GM23338 (cell line): ENCODE measurements around the gene ZNF697. TPM values are rescaled to one million over a fixed set of nuclear protein-coding genes. Genes with fewer than 3 reads are reported as not detected.

Experiments
- ATAC-seq: fragments of 200-7000 bp; cut with Tn5 transposase; 3 replicates; pipeline ENCODE4 v1.9.1; 2020
- DNase-seq: peaks from one replicate; pipeline ENCODE4 v3.0.0-alpha.2; 2015; ENCODE audit warnings: low spot score
- H2AFZ ChIP-seq: fragments of 200-600 bp; sonication (generic); 2 replicates; pipeline ENCODE4 v1.8.0; 2016; ENCODE audit warnings: antibody characterized with exemption, mild to moderate bottlenecking, moderate library complexity
- H3F3A ChIP-seq: fragments of 200-600 bp; sonication (generic); replicated peaks from 2 replicates; pipeline ENCODE4 v1.8.0; 2017; ENCODE audit warnings: antibody characterized with exemption, mixed run types, low read depth
- H3K27ac ChIP-seq: fragments of 200-600 bp; sonication (generic); 2 replicates; pipeline ENCODE4 v1.6.1; 2016; ENCODE audit warnings: low read depth
- H3K27me3 ChIP-seq: fragments of 200-600 bp; sonication (generic); 2 replicates; pipeline ENCODE4 v1.8.0; 2016; ENCODE audit warnings: mild to moderate bottlenecking, mixed run types, moderate library complexity; ENCODE audit not compliant: insufficient read depth
- H3K36me3 ChIP-seq: fragments of 200-600 bp; sonication (generic); 2 replicates; pipeline ENCODE4 v1.8.0; 2016; ENCODE audit warnings: mild to moderate bottlenecking; ENCODE audit not compliant: insufficient read depth
- H3K4me1 ChIP-seq: fragments of 200-600 bp; sonication (generic); 2 replicates; pipeline ENCODE4 v1.8.0; 2016; ENCODE audit warnings: mild to moderate bottlenecking, moderate library complexity; ENCODE audit not compliant: insufficient read depth
- H3K4me2 ChIP-seq: fragments of 200-600 bp; sonication (generic); 2 replicates; pipeline ENCODE4 v1.7.1; 2017; ENCODE audit warnings: mixed run types
- H3K4me3 ChIP-seq: fragments of 200-600 bp; sonication (generic); 2 replicates; pipeline ENCODE4 v1.6.1; 2016; ENCODE audit warnings: mixed run types
- H3K79me2 ChIP-seq: fragments of 200-600 bp; sonication (generic); replicated peaks from 2 replicates; pipeline ENCODE4 v1.8.0; 2017; ENCODE audit warnings: mild to moderate bottlenecking; ENCODE audit not compliant: insufficient read depth
- H3K9me2 ChIP-seq: fragments of 200-600 bp; sonication (generic); 2 replicates; pipeline ENCODE4 v1.8.0; 2017; ENCODE audit not compliant: insufficient read depth
- H4K20me1 ChIP-seq: fragments of 200-600 bp; sonication (generic); replicated peaks from 2 replicates; pipeline ENCODE4 v1.8.0; 2017; ENCODE audit warnings: mild to moderate bottlenecking; ENCODE audit not compliant: insufficient read depth
- H3K27ac Mint-ChIP-seq: 2 replicates; pipeline ENCODE4 v1.8.0; 2020; ENCODE audit warnings: inconsistent platforms, mild to moderate bottlenecking, moderate library complexity, mixed read lengths
- H3K27me3 Mint-ChIP-seq: 3 replicates; pipeline ENCODE4 v1.8.0; 2022; ENCODE audit warnings: low read depth, mild to moderate bottlenecking, moderate library complexity, mixed read lengths, inconsistent platforms; ENCODE audit not compliant: insufficient read depth, poor library complexity
- H3K36me3 Mint-ChIP-seq: 3 replicates; pipeline ENCODE4 v1.8.0; 2021; ENCODE audit warnings: low read depth, mild to moderate bottlenecking, inconsistent platforms, moderate library complexity, mixed read lengths
- H3K4me1 Mint-ChIP-seq: 3 replicates; pipeline ENCODE4 v1.8.0; 2020; ENCODE audit warnings: mild to moderate bottlenecking, inconsistent platforms, mixed read lengths
- H3K4me3 Mint-ChIP-seq: 3 replicates; pipeline ENCODE4 v1.8.0; 2021; ENCODE audit warnings: moderate library complexity, mild to moderate bottlenecking, inconsistent platforms, mixed read lengths
- H3K9me3 Mint-ChIP-seq: 3 replicates; pipeline ENCODE4 v1.8.0; 2020; ENCODE audit warnings: moderate library complexity, mild to moderate bottlenecking, inconsistent platforms, mixed read lengths
- EZH2 ChIP-seq: fragments of 200-600 bp; sonication (generic); IDR thresholded peaks from one replicate; pipeline ENCODE4 v1.8.0; 2017; ENCODE audit warnings: antibody characterized with exemption, mild to moderate bottlenecking, low read depth; ENCODE audit not compliant: unreplicated experiment
- EZH2phosphoT487 ChIP-seq: fragments of 200-600 bp; sonication (generic); IDR thresholded peaks from one replicate; pipeline ENCODE4 v1.8.1; 2018; ENCODE audit warnings: antibody characterized with exemption; ENCODE audit not compliant: unreplicated experiment
- JUNB ChIP-seq: IDR thresholded peaks from one replicate; pipeline ENCODE4 v1.6.1; 2016; ENCODE audit warnings: antibody characterized with exemption; ENCODE audit not compliant: unreplicated experiment
- NANOG ChIP-seq: IDR thresholded peaks from 2 replicates; pipeline ENCODE4 v1.6.1; 2016; ENCODE audit warnings: antibody characterized with exemption, borderline replicate concordance
- polyA plus RNA-seq: library from polyadenylated mRNA; unstranded; fragments of >200 nt; fragmentation: Nextera tagmentation; extraction: Ambion mirVana; gene quantifications from 2 replicates; pipeline ENCODE4 v1.2.1, GENCODE V29; 2016
- total RNA-seq: library from RNA; depleted of rRNA; stranded (reverse); fragments of >200 nt; shearing (Covaris generic); gene quantifications from 2 replicates; pipeline ENCODE4 v1.2.3, GENCODE V29; 2014
- TF ChIP-seq, protein P1 (sequence below): IDR thresholded peaks from 2 replicates; pipeline ENCODE4 v1.6.1; 2016; ENCODE audit warnings: antibody characterized with exemption
- TF ChIP-seq, protein P2 (sequence below): fragments of 250-450 bp; sonication (Bioruptor Pico); IDR thresholded peaks from 2 replicates; pipeline ENCODE4 v1.5.0; 2020; ENCODE audit warnings: mild to moderate bottlenecking, moderate library complexity

ZNF697 gene
- total and polyA plus RNA-seq, 2 experiments from 2014 or later = 5.4 to 32.0 TPM

DNA sequence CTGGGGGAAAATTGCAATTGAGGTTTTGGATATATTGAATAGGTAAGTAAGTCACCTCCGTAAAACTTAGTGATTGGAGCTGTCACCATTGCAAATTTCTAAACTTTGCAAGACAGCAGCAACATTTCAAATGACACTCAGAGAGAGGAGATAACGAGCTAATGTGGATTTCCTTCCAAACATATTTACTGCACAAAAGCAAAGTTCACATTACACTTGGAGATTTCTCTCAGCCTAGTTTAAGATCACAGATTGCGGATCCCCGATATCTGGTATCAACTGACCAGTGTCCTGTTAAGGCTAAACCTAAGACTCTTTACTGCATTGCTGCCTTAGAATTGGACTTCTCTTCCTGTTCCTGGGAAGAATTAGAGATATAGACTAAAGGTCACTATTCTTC, 47.5 kb downstream of the ZNF697 start:
- Mint-ChIP-seq H3K27ac (no peak overlapping the region), H3K9me3 (no peaks in the 10 kb centered on the region), H3K4me3 (no peak overlapping the region), H3K36me3 (no peaks in the 10 kb centered on the region), H3K27me3 (peaks cover 5% of the 10 kb centered on the region), H3K4me1 (no peaks in the 10 kb centered on the region)
- Histone ChIP-seq H3F3A (no peaks in the 10 kb centered on the region), H2AFZ (no peak overlapping the region), H3K4me2 (no peak overlapping the region), H3K79me2 (no peaks in the 10 kb centered on the region), H4K20me1 (no peaks in the 10 kb centered on the region), H3K27me3 (no peaks in the 10 kb centered on the region), H3K4me1 (no peaks in the 10 kb centered on the region), H3K27ac (no peak overlapping the region), H3K4me3 (no peak overlapping the region), H3K9me2 (peaks cover 9% of the 10 kb centered on the region; the same call in 1 of the 2 replicates), H3K36me3 (no peaks in the 10 kb centered on the region)
- ATAC-seq (no peak), DNase-seq (no peak)
- TF ChIP-seq EZH2phosphoT487 (no peak), JUNB (no peak), EZH2 (no peak), NANOG (no peak)
- TF ChIP-seq, protein P1, sequence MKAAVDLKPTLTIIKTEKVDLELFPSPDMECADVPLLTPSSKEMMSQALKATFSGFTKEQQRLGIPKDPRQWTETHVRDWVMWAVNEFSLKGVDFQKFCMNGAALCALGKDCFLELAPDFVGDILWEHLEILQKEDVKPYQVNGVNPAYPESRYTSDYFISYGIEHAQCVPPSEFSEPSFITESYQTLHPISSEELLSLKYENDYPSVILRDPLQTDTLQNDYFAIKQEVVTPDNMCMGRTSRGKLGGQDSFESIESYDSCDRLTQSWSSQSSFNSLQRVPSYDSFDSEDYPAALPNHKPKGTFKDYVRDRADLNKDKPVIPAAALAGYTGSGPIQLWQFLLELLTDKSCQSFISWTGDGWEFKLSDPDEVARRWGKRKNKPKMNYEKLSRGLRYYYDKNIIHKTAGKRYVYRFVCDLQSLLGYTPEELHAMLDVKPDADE = no peak
- TF ChIP-seq, protein P2, sequence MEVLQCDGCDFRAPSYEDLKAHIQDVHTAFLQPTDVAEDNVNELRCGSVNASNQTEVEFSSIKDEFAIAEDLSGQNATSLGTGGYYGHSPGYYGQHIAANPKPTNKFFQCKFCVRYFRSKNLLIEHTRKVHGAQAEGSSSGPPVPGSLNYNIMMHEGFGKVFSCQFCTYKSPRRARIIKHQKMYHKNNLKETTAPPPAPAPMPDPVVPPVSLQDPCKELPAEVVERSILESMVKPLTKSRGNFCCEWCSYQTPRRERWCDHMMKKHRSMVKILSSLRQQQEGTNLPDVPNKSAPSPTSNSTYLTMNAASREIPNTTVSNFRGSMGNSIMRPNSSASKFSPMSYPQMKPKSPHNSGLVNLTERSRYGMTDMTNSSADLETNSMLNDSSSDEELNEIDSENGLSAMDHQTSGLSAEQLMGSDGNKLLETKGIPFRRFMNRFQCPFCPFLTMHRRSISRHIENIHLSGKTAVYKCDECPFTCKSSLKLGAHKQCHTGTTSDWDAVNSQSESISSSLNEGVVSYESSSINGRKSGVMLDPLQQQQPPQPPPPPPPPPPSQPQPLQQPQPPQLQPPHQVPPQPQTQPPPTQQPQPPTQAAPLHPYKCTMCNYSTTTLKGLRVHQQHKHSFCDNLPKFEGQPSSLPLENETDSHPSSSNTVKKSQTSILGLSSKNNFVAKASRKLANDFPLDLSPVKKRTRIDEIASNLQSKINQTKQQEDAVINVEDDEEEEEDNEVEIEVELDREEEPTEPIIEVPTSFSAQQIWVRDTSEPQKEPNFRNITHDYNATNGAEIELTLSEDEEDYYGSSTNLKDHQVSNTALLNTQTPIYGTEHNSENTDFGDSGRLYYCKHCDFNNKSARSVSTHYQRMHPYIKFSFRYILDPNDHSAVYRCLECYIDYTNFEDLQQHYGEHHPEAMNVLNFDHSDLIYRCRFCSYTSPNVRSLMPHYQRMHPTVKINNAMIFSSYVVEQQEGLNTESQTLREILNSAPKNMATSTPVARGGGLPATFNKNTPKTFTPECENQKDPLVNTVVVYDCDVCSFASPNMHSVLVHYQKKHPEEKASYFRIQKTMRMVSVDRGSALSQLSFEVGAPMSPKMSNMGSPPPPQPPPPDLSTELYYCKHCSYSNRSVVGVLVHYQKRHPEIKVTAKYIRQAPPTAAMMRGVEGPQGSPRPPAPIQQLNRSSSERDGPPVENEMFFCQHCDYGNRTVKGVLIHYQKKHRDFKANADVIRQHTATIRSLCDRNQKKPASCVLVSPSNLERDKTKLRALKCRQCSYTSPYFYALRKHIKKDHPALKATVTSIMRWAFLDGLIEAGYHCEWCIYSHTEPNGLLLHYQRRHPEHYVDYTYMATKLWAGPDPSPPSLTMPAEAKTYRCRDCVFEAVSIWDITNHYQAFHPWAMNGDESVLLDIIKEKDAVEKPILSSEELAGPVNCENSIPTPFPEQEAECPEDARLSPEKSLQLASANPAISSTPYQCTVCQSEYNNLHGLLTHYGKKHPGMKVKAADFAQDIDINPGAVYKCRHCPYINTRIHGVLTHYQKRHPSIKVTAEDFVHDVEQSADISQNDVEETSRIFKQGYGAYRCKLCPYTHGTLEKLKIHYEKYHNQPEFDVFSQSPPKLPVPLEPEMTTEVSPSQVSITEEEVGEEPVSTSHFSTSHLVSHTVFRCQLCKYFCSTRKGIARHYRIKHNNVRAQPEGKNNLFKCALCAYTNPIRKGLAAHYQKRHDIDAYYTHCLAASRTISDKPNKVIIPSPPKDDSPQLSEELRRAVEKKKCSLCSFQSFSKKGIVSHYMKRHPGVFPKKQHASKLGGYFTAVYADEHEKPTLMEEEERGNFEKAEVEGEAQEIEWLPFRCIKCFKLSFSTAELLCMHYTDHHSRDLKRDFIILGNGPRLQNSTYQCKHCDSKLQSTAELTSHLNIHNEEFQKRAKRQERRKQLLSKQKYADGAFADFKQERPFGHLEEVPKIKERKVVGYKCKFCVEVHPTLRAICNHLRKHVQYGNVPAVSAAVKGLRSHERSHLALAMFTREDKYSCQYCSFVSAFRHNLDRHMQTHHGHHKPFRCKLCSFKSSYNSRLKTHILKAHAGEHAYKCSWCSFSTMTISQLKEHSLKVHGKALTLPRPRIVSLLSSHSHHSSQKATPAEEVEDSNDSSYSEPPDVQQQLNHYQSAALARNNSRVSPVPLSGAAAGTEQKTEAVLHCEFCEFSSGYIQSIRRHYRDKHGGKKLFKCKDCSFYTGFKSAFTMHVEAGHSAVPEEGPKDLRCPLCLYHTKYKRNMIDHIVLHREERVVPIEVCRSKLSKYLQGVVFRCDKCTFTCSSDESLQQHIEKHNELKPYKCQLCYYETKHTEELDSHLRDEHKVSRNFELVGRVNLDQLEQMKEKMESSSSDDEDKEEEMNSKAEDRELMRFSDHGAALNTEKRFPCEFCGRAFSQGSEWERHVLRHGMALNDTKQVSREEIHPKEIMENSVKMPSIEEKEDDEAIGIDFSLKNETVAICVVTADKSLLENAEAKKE (CRISPR knock-in tag) = no peak
